Measurements from ENCODE around the gene KASH5.
"Not testable (repeated sequence)": the region's sequence is repeated elsewhere in the genome, so short reads cannot be mapped to it uniquely, and the experiment has no call there.

Gene KASH5

DNA sequence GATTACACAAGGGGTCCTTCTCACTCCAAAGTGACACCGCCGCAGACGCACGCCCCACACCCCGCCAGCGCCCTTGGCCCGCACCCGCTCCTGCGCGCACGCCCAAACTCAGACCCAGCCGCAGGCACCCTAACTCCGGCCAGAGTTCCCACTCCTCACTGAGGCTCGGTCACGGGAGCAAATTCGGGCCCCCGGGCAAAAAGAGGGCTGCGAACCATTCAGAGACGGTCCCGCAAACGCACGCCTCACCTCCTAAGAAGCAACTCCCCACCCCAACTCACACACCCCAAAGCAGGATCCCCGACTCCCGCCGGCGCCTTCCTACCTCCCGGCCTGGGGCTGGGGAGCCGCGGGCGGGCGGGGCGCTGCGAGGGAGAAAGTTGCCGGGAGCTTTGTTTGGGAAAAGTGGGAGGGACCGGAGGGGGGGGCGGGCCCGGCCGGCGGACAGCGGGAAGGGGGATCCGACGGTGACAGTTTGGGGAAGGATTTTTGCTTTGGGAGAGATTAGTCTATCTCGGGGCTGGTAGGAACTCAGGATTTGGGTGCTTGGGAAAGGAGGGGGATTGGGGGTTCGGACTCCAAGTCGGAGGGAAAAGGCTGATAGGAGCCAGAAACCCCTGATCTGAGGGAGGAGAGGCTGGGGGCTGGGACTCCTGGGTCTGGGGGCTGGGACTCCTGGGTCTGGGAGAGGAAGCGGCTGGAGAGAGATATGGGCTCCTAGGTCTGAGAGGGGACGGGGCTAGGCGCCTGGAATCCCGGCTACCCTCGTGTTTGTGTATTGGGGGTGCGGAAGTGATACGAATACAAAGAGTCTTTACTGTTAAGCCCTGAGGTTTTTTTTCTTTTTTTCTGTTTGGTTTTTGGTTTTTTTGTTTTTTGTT is 25.8 kb upstream of the KASH5 start, which contains the start of gene TEAD2:
TSS of gene TEAD2 (minus strand) at position 369 of the 881 bp plus-strand sequence. CDS start 2,341 bp downstream, outside the sequence.
- in situ Hi-C loops (cut with MboI; ENCODE audit: low sequenced_read_pairs): no loop called here

GRCh38 chr19:49362929-49363267 is 25.2 kb upstream of the KASH5 start:
- in situ Hi-C loops (cut with MboI; ENCODE audit: low sequenced_read_pairs): no loop called here

- in situ Hi-C loops (cut with MboI; ENCODE audit: low sequenced_read_pairs): no loop called here
These were observed 24.6 kb upstream of the KASH5 start, which contains the start of gene DKKL1 for GRCh38 chr19:49363268-49364082. Gene DKKL1, plus strand, starts transcription at chr19:49363877. Its CDS starts 122 bp downstream, at chr19:49363999.

DNA sequence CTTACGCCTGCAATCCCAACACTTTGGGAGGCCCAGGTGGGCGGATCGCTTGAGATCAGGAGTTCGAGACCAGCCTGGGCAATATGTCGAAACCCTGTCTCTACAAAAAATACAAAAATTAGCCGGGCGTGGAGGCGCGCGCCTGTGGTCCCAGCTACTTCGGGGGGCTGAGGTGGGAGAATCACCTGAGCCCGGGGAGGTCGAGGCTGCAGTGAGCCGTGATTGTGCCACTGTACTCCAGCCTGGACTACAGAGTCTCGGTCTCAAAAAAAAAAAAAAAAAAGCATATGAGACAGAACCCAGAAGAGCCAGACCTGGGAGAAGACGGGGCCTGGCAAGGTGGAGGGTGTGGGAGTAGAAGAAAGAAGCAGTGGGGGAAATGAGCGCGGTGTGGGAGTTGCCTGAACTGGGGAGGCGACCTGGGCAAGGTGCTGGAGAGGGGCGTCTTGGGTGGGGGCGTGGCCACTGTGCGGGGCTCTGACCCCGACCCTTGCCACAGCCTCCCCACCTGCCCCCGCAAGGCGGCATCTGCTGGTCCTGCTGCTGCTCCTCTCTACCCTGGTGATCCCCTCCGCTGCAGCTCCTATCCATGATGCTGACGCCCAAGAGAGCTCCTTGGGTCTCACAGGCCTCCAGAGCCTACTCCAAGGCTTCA is 23.8 kb upstream of the KASH5 start:
- in situ Hi-C loops (cut with MboI; ENCODE audit: low sequenced_read_pairs): no loop called here

GRCh38 chr19:49366110-49366509 is 21.9 kb upstream of the KASH5 start:
- in situ Hi-C loops (cut with MboI; ENCODE audit: low sequenced_read_pairs): no loop called here

- in situ Hi-C loops (cut with MboI; ENCODE audit: low sequenced_read_pairs): no loop called here
These were observed 19.2 kb upstream of the KASH5 start for GRCh38 chr19:49368711-49369358.

DNA sequence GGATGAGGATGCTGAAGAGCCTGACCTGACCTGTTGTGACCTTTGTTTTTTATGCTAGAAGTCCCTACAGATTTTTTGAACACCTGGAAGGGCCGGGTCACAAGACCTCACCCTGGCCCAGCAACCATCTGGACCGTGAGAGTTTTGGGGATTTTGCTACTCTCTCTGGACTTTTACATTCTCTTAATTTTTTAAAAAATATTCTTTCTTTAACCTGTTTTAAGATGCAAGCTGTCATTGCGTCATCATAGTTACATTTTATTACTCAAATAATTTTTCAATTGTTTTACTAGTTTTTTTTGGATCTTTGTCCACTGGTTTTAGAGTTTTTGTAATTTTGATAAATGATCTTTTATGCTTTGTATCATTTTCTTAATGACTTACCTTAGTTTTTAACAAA is 16.9 kb upstream of the KASH5 start:
- in situ Hi-C loops (cut with MboI; ENCODE audit: low sequenced_read_pairs): no loop called here

- in situ Hi-C loops (cut with MboI; ENCODE audit: low sequenced_read_pairs): not testable (repeated sequence)
These were observed 14.9 kb upstream of the KASH5 start for GRCh38 chr19:49373174-49373573.

- in situ Hi-C loops (cut with MboI; ENCODE audit: low sequenced_read_pairs): no loop called here
These were observed 13.2 kb upstream of the KASH5 start for GRCh38 chr19:49374665-49375434.

GRCh38 chr19:49378512-49378911 is 9.5 kb upstream of the KASH5 start:
- in situ Hi-C loops (cut with MboI; ENCODE audit: low sequenced_read_pairs): no loop called here

DNA sequence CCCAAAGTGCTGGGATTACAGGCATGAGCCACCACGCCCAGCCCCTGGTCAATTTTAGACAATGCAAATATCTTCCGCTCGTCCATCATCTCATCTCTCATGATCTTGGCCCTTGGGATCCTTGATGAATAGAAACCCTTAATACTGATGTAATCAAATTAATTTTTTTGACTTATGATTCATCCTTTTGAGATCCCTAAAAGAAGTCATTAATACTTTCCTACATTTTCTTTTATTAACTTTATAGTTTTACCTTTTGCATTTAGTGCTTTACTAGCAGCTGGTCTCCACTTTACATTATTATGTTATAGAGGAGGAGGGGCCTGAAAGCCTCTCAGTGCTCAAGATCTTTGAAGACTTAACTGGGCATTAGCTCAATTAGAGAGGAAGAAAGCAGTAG is 7.7 kb upstream of the KASH5 start:
- in situ Hi-C loops (cut with MboI; ENCODE audit: low sequenced_read_pairs): no loop called here

GRCh38 chr19:49382639-49383038 is 5.4 kb upstream of the KASH5 start:
- in situ Hi-C loops (cut with MboI; ENCODE audit: low sequenced_read_pairs): no loop called here

DNA sequence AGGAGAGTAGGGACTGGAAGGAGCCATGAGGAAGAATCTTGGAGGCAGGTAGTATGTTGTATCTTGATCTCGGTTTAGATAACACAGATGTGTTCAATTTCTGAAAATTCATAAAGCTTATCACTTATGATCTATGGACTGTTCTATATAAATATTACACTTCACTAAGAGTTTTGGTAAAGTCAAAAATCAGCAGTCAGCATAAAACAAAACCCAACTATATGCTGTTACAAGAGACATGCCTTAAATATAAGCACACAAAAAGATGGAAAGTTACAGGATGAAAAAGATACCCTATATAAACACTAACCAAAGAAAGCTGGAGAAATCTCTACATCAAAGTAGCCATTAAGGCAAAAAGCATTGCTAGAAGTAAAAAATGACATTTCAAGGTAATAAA is 4.5 kb upstream of the KASH5 start:
- in situ Hi-C loops (cut with MboI; ENCODE audit: low sequenced_read_pairs): no loop called here

GRCh38 chr19:49389406-49389805 is 1.4 kb downstream of the KASH5 start:
- in situ Hi-C loops (cut with MboI; ENCODE audit: low sequenced_read_pairs): no loop called here

DNA sequence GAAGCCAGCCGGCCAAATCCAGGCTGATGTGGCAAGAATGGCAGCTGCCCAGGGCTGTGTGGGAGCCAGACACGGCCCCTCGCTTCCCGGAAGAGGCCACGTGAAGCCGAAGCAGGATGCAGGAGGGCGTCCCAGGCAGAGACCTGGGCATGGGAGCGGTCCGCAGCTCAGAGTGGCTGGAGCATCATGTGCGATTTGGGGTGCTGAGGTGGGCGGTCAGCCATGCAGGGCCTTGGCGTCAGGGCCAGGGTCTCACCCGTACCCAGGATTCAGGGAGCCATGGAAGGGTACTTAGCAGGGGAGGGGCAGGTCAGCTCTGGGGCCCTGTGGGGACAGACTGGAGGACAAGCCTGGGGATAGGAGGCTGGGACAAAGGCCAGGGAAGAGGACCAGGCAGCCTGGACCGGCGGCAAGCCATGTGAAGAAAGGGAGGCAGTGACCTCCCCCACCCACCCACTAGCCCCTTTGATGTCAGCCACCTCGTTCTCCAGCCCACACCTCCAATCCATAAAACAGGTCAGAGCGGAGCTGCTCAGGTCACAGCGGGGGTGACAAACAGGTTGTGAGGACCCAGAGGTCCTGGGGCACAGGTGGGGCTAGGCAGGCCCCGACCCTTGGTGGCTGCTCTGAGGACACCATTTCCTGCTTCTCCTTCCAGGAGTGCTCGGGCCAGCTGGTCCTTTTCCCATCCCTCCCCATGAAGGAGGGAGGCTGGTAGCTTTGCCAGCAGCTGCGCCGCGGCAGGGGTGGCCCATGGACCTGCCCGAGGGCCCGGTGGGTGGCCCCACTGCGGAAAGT is 2.3 kb downstream of the KASH5 start:
- in situ Hi-C loops (cut with MboI; ENCODE audit: low sequenced_read_pairs): no loop called here

GRCh38 chr19:49390929-49391359 is 2.9 kb downstream of the KASH5 start:
- in situ Hi-C loops (cut with MboI; ENCODE audit: low sequenced_read_pairs): no loop called here

DNA sequence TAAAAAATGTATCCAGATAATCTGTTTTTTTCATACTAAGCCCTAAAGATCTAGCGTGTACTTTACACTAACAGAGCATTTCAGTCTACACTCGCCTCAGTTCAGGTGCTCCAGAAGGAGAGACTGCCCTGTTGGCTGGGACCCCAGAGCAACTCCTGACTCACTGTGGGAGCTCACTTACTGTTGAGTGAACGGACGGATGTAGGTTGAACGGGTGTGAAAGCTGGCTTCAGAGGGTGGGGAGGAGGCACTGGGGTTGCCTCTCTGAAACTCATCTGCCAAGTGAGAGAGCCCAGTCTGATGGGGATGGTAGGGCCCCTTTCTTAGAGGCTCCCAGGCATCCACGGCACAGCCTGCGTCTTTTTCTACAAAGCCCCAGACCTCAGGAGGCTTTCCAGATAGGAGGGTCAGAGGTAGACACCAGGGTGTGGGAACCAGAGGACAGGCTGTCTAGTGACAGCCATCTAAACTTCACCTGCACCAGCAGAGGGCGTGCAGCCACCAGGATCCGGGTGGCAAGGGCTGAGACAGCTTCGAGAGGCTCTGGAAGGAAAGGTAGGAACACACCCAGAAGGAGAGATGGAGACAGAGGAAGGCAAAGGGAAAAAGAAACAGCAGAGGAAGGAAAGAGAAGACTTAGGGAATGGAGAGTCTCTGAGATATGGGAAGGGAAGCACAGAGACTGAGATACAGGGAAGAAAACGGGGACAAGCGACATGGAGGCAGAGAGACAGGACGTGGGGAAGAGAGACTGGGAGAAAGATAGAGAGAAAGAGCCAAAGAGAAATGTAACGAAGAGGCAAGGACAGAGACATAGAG is 3.7 kb downstream of the KASH5 start:
- in situ Hi-C loops (cut with MboI; ENCODE audit: low sequenced_read_pairs): no loop called here

DNA sequence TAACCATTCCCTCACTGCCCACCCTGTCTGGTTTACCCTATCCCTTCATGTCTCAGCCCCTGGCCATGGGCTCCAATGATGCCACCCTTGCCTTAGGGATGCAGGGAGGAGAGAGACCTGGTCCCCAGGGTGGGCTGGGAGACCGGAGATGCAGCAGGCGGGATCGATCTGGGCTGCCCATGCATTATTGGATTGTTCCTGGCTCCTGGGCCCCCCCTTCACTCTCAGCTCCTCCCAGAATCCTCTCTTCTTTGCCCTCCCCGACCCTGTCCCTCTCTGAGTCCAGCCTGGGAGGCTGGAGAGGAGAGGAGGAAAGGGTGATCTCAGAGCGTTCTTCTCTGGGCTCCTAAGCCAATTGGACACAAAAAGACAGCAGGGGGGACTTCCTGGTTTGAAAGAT is 5.8 kb downstream of the KASH5 start:
- in situ Hi-C loops (cut with MboI; ENCODE audit: low sequenced_read_pairs): no loop called here

Measured in hTERT RPE-1 (cell line).